Smooth muscle cell (in vitro differentiated cells): ENCODE results near the gene TBC1D22A. TPM values are rescaled to one million over a fixed set of nuclear protein-coding genes. Genes with fewer than 3 reads are reported as not detected.

Experiments used
- DNase-seq: peaks from one replicate; lab custom pipeline; 2025; ENCODE audit not compliant: unreplicated experiment; lab: John Stamatoyannopoulos, UW
- H2AFZ ChIP-seq: fragments of 200-600 bp; sonication (generic); 2 replicates; pipeline ENCODE4 v1.6.0; 2016; ENCODE audit warnings: antibody characterized with exemption, low read depth, mild to moderate bottlenecking
- H3F3A ChIP-seq: fragments of 200-600 bp; sonication (generic); 2 replicates; pipeline ENCODE4 v1.6.0; 2017; ENCODE audit warnings: antibody characterized with exemption, low read depth
- H3K27ac ChIP-seq: fragments of 200-600 bp; sonication (generic); 2 replicates; pipeline ENCODE4 v1.5.1; 2016; ENCODE audit warnings: low read depth, mild to moderate bottlenecking
- H3K27me3 ChIP-seq: fragments of 200-600 bp; sonication (generic); 2 replicates; pipeline ENCODE4 v1.6.1; 2016; ENCODE audit warnings: low read depth, mild to moderate bottlenecking
- H3K36me3 ChIP-seq: fragments of 200-600 bp; sonication (generic); 2 replicates; pipeline ENCODE4 v1.5.1; 2016; ENCODE audit warnings: low read depth
- H3K4me1 ChIP-seq: fragments of 200-600 bp; sonication (generic); 2 replicates; pipeline ENCODE4 v1.5.1; 2016; ENCODE audit warnings: low read depth
- H3K4me2 ChIP-seq: fragments of 200-600 bp; sonication (generic); 2 replicates; pipeline ENCODE4 v1.6.0; 2016; ENCODE audit warnings: mild to moderate bottlenecking
- H3K4me3 ChIP-seq: fragments of 200-600 bp; sonication (generic); 2 replicates; pipeline ENCODE4 v1.5.1; 2016; ENCODE audit warnings: mild to moderate bottlenecking
- H3K79me2 ChIP-seq: fragments of 200-600 bp; sonication (generic); 2 replicates; pipeline ENCODE4 v1.6.0; 2016; ENCODE audit warnings: low read depth, mild to moderate bottlenecking
- H3K9ac ChIP-seq: fragments of 200-600 bp; sonication (generic); 2 replicates; pipeline ENCODE4 v1.6.0; 2016; ENCODE audit warnings: low read depth
- H3K9me3 ChIP-seq: fragments of 200-600 bp; sonication (generic); replicated peaks from 2 replicates; pipeline ENCODE4 v1.5.1; 2016; ENCODE audit warnings: low read depth
- H4K20me1 ChIP-seq: fragments of 200-600 bp; sonication (generic); 2 replicates; pipeline ENCODE4 v1.6.0; 2016; ENCODE audit warnings: low read depth
- CTCF ChIP-seq: fragments of 200-600 bp; sonication (generic); IDR thresholded peaks from 2 replicates; pipeline ENCODE4 v1.5.1; 2017; ENCODE audit warnings: borderline replicate concordance, mild to moderate bottlenecking, antibody characterized with exemption; ENCODE audit not compliant: insufficient read depth, poor library complexity, severe bottlenecking
- WGBS: methylation state at CpG from one replicate; pipeline ENCODE4 v1.1.7; 2016; ENCODE audit warnings: low lambda C conversion rate; 5-methylcytosine and 5-hydroxymethylcytosine counted together
- polyA plus RNA-seq: library from polyadenylated mRNA; unstranded; fragments of >200 nt; fragmentation: Nextera tagmentation; extraction: Ambion mirVana; gene quantifications from 2 replicates; pipeline ENCODE4 v1.2.1, GENCODE V29; 2016
- total RNA-seq: library from RNA; depleted of rRNA; stranded (reverse); fragments of >200 nt; gene quantifications from 2 replicates; pipeline ENCODE4 v1.2.3, GENCODE V29; 2014

The TBC1D22A gene
- total and polyA plus RNA-seq, 2 experiments from 2014 or later, result 12.5 to 14.4 TPM

DNA sequence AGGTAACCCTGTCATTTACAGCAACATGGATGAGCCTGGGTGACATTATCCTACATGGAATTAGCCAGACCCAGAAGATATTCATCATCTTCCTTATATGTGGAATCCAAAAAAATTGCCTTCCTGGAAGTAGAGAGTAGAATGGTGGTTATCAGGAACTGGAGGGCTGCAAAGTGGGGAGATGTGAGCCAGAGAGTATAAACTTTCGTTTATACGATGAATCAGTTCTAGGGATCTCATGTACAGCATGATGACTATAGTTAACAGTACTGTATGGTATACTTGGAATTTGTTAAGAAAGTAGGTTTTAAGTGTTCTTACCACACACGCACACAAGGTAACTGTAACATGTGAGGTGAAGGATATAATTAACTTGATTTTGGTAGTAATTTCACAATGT lies 79.1 kb downstream of the TBC1D22A start:
- Histone ChIP-seq H3K27me3 (no peaks in the 10 kb centered on the region), H3K4me3 (no peak overlapping the region), H3K9me3 (peaks cover 8% of the 10 kb centered on the region), H3K4me1 (no peaks in the 10 kb centered on the region), H3K79me2 (no peaks in the 10 kb centered on the region), H3K4me2 (no peak overlapping the region), H2AFZ (no peak overlapping the region), H3K36me3 (no peaks in the 10 kb centered on the region), H4K20me1 (peaks cover 40% of the 10 kb centered on the region), H3F3A (no peaks in the 10 kb centered on the region), H3K9ac (no peak overlapping the region), H3K27ac (no peak overlapping the region)
- WGBS, result 78% methylated on average over 3 of the region's 3 CpGs
- TF ChIP-seq CTCF, result no peak
- no peak for DNase-seq

DNA sequence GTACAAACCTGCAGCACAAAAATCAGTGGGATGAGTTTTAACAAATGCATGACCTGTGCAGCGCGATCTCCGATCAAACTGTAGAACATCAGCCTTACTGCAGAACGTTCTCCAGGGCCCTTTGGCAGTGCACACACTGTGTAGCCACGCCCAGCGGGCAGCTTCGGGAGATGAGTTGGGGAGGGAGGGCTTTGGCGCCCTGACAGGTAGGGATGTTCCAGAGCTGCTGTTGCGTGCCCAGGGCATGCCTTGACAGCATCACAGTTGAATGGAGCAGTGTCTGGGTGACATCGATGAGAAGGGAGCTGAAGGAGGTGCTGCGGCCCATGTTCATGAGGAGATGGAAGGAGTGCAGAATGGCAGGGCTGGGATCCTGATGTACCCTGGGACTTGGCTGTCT lies 80.2 kb downstream of the TBC1D22A start:
- no peak for TF ChIP-seq CTCF
- Histone ChIP-seq H3K9me3 (peaks cover 4% of the 10 kb centered on the region), H3K79me2 (no peaks in the 10 kb centered on the region), H3F3A (no peaks in the 10 kb centered on the region), H3K4me2 (no peak overlapping the region), H3K27ac (no peak overlapping the region), H3K27me3 (no peaks in the 10 kb centered on the region), H3K4me3 (no peak overlapping the region), H4K20me1 (peaks cover 48% of the 10 kb centered on the region), H3K36me3 (no peaks in the 10 kb centered on the region), H3K9ac (no peak overlapping the region), H3K4me1 (no peaks in the 10 kb centered on the region), H2AFZ (no peak overlapping the region)
- WGBS, result 93% methylated on average over 11 of the region's 11 CpGs
- DNase-seq, result no peak

DNA sequence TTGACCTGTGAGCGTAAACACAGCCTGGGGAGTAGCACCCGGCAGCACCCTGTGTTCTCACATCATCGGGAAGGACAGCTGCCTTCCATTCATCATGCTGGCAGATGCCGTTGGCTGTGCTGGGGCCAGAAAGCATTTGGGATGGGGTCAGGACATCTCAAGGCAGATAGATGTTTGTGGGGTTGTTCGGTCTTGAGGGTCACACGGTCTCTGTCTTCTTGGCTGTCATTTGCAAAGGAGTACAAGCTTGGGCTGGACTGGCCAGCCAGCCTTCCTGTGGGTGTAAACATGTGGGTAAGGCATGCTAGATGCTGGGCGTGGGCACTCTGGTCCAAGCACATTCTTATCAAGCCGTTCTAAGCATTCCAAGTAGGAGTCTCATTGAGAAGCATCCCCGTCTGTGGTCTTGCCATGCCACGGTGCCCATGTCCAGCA lies 81.4 kb downstream of the TBC1D22A start:
- no peak overlapping the region for H3K27ac ChIP-seq
- no peaks in the 10 kb centered on the region for H3F3A ChIP-seq
- H3K4me2 ChIP-seq, result no peak overlapping the region
- no peak overlapping the region for H3K4me3 ChIP-seq
- no peak for TF ChIP-seq CTCF
- no peak overlapping the region for H3K9ac ChIP-seq
- peaks cover 4% of the 10 kb centered on the region for H3K9me3 ChIP-seq
- no peak for DNase-seq
- WGBS, result 84% methylated on average over 10 of the region's 10 CpGs
- no peaks in the 10 kb centered on the region for H3K79me2 ChIP-seq
- no peaks in the 10 kb centered on the region for H3K27me3 ChIP-seq
- H2AFZ ChIP-seq, result no peak overlapping the region
- H3K4me1 ChIP-seq, result no peaks in the 10 kb centered on the region
- H4K20me1 ChIP-seq, result peaks cover 59% of the 10 kb centered on the region
- H3K36me3 ChIP-seq, result no peaks in the 10 kb centered on the region

DNA sequence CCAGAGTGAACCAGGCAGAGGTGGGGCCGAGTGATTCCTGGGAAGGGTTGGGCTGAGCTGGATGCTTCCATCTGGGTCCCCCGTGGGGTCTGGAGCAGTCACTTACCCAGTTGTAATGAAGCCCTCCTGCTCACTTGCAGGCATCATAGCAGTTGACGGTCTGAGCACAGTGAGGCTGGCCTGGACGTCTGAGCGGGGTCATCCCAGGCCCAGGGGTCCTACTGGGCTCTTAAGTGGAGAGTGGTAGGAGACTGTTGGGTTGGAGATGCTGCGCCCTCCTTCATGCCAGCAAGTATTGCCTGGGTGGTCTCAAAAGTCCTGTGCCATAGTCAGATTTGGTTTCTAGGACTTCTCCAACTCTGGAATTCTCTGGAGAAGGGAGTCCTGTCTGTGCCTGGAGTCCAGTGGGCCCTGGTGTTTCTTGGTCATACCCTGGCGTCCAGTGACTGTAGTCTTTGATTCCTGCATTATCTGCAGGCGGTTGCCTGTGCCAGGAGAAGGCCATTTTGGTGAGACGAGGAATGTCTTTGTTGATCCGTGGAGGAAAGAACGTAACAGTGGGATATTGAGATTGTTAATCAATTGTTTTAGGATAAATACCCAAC lies 82.3 kb downstream of the TBC1D22A start:
- Histone ChIP-seq H3K9ac (no peak overlapping the region), H2AFZ (no peak overlapping the region), H3K27ac (no peak overlapping the region), H3F3A (no peaks in the 10 kb centered on the region), H3K9me3 (no peaks in the 10 kb centered on the region), H3K36me3 (no peaks in the 10 kb centered on the region), H4K20me1 (peaks cover 67% of the 10 kb centered on the region), H3K4me1 (no peaks in the 10 kb centered on the region), H3K27me3 (no peaks in the 10 kb centered on the region), H3K79me2 (no peaks in the 10 kb centered on the region), H3K4me2 (no peak overlapping the region), H3K4me3 (no peak overlapping the region)
- no peak for DNase-seq
- TF ChIP-seq CTCF, result no peak
- 96% methylated on average over 11 of the region's 11 CpGs for WGBS
